Tibial nerve (tissue), 4 donors: ENCODE measurements around the gene GPR132. TPM values are rescaled to one million over a fixed set of nuclear protein-coding genes. Genes with fewer than 3 reads are reported as not detected.

ENCODE experiments used
- DNase-seq, 2 donors: peaks; one replicate each; pipeline ENCODE4 v3.0.0-alpha.2; 2019; ENCODE audit warnings: low spot score in 2 of 2
- H3K27ac ChIP-seq, 4 donors: fragments of 200-600 bp; sonication (generic) in 3 of 4; one replicate each; pipeline ENCODE4 v1.5.1; 2017 to 2019; ENCODE audit warnings: mild to moderate bottlenecking in 1 of 4
- H3K27me3 ChIP-seq, 2 donors: fragments of 200-600 bp; sonication (generic) in 1 of 2; one replicate each; pipeline versions ENCODE4 v1.5.1 to v1.6.0; 2017 to 2019
- H3K36me3 ChIP-seq, 3 donors: fragments of 200-600 bp; sonication (generic); one replicate each; pipeline ENCODE4 v1.5.1; 2018 to 2019
- H3K4me1 ChIP-seq, 4 donors: fragments of 200-600 bp; sonication (generic) in 3 of 4; one replicate each; pipeline ENCODE4 v1.5.1; 2017 to 2019
- H3K4me3 ChIP-seq, 4 donors: fragments of 200-600 bp; sonication (generic) in 3 of 4; one replicate each; pipeline ENCODE4 v1.5.1; 2017 to 2019; ENCODE audit warnings: mild to moderate bottlenecking in 1 of 4, moderate library complexity in 1 of 4
- H3K9me3 ChIP-seq, 4 donors: fragments of 200-600 bp; sonication (generic) in 3 of 4; one replicate each; pipeline ENCODE4 v1.5.1; 2017 to 2019
- CTCF ChIP-seq, 5 experiments: fragments of 200-600 bp in 3 of 5; fragments of 450-650 bp in 2 of 5; sonication (generic) in 3 of 5; IDR thresholded peaks; one replicate each; pipeline ENCODE4 v1.5.1; 2016 to 2019; ENCODE audit warnings: antibody characterized with exemption in 5 of 5, mild to moderate bottlenecking in 3 of 5, moderate library complexity in 2 of 5
- EP300 ChIP-seq, 2 donors: sonication (generic); formaldehyde crosslinking; IDR thresholded peaks; one replicate each; pipeline ENCODE4 v1.6.1; 2017; ENCODE audit warnings: antibody characterized with exemption in 2 of 2, mild to moderate bottlenecking in 1 of 2
- POLR2A ChIP-seq, 2 donors: fragments of 450-650 bp; IDR thresholded peaks; one replicate each; pipeline ENCODE4 v1.6.1; 2017; ENCODE audit warnings: antibody characterized with exemption in 2 of 2, mild to moderate bottlenecking in 2 of 2, moderate library complexity in 2 of 2
- whole genome bisulfite sequencing, 2 donors: methylation state at CpG; one replicate each; pipeline ENCODE4 v1.1.5; 2018; 5-methylcytosine and 5-hydroxymethylcytosine counted together
- total RNA-seq, 4 donors: library from RNA; depleted of rRNA; stranded (reverse); fragments of >200 nt; gene quantifications; one replicate each; pipeline ENCODE4 v1.1.0, GENCODE V29; 2016

The GPR132 gene
- total RNA-seq, 4 donors from 2014 or later: 1.5 to 7.7 (median 5.4) TPM

DNA sequence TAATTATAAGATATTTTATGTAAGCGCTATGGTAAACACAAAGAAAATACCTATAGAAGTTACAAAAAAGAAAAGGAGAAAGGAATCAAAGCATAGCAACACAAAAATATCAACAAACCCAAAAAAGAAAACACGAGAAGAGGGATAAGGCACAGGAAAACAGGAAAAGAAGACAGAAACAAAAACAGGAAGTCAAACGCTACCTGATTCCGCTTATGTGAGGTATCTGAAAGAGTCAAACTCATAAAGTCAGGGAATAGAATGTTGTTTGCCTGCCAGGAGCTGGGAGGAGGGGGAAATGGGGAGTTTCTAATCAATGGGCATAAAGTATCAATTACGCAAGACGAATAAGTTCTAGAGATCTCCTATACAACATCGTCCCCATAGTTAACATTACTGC, 39.9 kb upstream of the GPR132 start:
- 75 to 78% methylated on average over 7 of the region's 7 CpGs for WGBS, 2 donors
- no peak overlapping the region for H3K4me3 ChIP-seq

DNA sequence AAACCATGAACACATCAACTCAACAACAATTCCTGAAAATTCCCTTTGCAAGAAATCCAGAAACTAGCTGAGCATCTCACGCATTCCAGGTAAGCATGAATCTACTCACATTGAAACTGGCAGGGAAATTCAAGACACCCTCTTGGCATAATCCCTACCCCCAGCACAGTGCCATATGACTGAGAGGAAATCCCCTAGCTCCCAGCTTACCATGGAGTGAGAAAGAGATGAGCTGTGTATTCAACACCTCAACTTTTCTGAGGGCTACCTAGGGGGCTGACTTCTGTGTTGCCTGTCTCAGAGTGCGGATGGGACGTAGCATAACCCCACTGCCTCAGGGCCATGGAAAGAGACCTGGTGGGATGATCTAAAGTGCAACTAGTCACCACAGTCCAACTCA, 37.7 kb upstream of the GPR132 start:
- no peak for TF ChIP-seq POLR2A (IDR thresholded peaks at IDR 0.05)
- TF ChIP-seq CTCF (IDR thresholded peaks at IDR 0.05): no peak
- no peak for TF ChIP-seq EP300 (IDR thresholded peaks at IDR 0.05)
- 88 to 93% methylated on average over 3 of the region's 3 CpGs for WGBS, 2 donors
- no peaks in the 10 kb centered on the region for H3K4me1 ChIP-seq
- DNase-seq: no peak
- no peak overlapping the region for H3K27ac ChIP-seq
- H3K27me3 ChIP-seq: peaks cover 0 to 11% of the 10 kb centered on the region in 2 donors
- peaks cover 0 to 29% (median 0%) of the 10 kb centered on the region in 4 donors for H3K9me3 ChIP-seq
- no peaks in the 10 kb centered on the region for H3K36me3 ChIP-seq
- H3K4me3 ChIP-seq: no peak overlapping the region

More for the DNA sequence above, 39.9 kb upstream of the GPR132 start:
- no peak for TF ChIP-seq EP300 (IDR thresholded peaks at IDR 0.05)
- no peak for TF ChIP-seq POLR2A (IDR thresholded peaks at IDR 0.05)
- TF ChIP-seq CTCF (IDR thresholded peaks at IDR 0.05): no peak
- H3K9me3 ChIP-seq: peaks cover 0 to 18% (median 0%) of the 10 kb centered on the region in 4 donors
- H3K27me3 ChIP-seq: peaks cover 0 to 11% of the 10 kb centered on the region in 2 donors
- no peaks in the 10 kb centered on the region for H3K36me3 ChIP-seq
- H3K4me1 ChIP-seq: no peaks in the 10 kb centered on the region
- no peak overlapping the region for H3K27ac ChIP-seq
- no peak for DNase-seq

- no peak for DNase-seq
These were observed 37.2 kb upstream of the GPR132 start for GRCh38 chr14:105102361-105102870.

DNA sequence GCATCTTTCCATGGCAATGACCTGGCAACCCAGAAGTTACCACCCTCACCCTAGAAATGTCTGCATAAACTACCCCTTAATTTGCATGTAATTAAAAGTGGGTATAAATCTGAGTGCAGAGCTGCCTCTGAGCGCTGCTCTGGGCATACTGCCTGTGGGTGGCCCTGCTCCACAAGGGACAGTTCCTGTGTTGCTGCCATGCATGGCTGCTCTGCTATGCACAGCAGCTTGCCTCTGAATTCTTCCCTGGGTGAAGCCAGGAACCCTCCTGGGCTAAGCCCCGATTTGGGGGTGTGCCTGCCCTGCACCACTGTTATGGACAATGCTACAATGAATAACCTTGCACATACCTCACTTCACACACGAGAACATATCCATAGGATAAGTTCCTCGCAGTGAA, 35.7 kb upstream of the GPR132 start:
- Histone ChIP-seq H3K36me3 (no peaks in the 10 kb centered on the region), H3K4me1 (no peaks in the 10 kb centered on the region), H3K4me3 (no peak overlapping the region), H3K9me3 (peaks cover 0 to 29% (median 0%) of the 10 kb centered on the region in 4 donors), H3K27me3 (peaks cover 0 to 11% of the 10 kb centered on the region in 2 donors), H3K27ac (no peak overlapping the region)
- TF ChIP-seq EP300 (IDR thresholded peaks at IDR 0.05): no peak
- no peak for TF ChIP-seq CTCF (IDR thresholded peaks at IDR 0.05)
- no peak for TF ChIP-seq POLR2A (IDR thresholded peaks at IDR 0.05)
- 82 to 83% methylated on average over 4 of the region's 4 CpGs for WGBS, 2 donors
- DNase-seq: no peak

More at GRCh38 chr14:105102361-105102870, 37.2 kb upstream of the GPR132 start:
- Histone ChIP-seq H3K27ac (no peak overlapping the region), H3K9me3 (peaks cover 0 to 29% (median 0%) of the 10 kb centered on the region in 4 donors), H3K4me1 (no peaks in the 10 kb centered on the region), H3K27me3 (peaks cover 0 to 11% of the 10 kb centered on the region in 2 donors), H3K4me3 (no peak overlapping the region), H3K36me3 (no peaks in the 10 kb centered on the region)
- TF ChIP-seq POLR2A (IDR thresholded peaks at IDR 0.05) (no peak), CTCF (IDR thresholded peaks at IDR 0.05) (no peak), EP300 (IDR thresholded peaks at IDR 0.05) (no peak)
- 85 to 86% methylated on average over 7 of the region's 7 CpGs for WGBS, 2 donors

DNA sequence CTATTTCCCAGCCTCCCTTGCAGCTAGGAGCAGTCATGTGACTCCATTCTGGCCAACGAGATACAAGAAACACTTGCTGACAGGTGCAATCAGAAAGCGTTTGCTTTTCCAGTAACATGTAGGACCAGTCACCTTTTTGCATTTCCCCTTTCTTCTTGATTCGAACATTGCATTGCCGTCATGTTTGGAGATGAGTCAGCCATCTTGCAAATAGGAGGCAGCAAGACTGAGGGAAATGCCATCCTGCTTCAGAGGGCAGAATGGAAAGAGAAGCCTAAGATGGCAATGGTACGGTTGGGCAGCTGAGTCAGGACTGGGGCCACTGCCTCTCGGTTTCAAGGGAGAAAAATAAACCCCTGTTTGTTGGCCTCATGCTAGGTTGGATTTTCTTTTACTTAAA, 34.5 kb upstream of the GPR132 start:
- peaks cover 0 to 7% of the 10 kb centered on the region in 2 donors for H3K27me3 ChIP-seq
- no peaks in the 10 kb centered on the region for H3K4me1 ChIP-seq
- H3K27ac ChIP-seq: no peak overlapping the region
- H3K9me3 ChIP-seq: peaks cover 0 to 29% (median 0%) of the 10 kb centered on the region in 4 donors
- H3K36me3 ChIP-seq: no peaks in the 10 kb centered on the region
- TF ChIP-seq POLR2A (IDR thresholded peaks at IDR 0.05) (no peak), EP300 (IDR thresholded peaks at IDR 0.05) (no peak), CTCF (IDR thresholded peaks at IDR 0.05) (no peak)
- H3K4me3 ChIP-seq: no peak overlapping the region
- DNase-seq: no peak
- 72 to 82% methylated on average over 6 of the region's 6 CpGs for WGBS, 2 donors
